Cardiac fibroblast (primary cell): ENCODE results near the gene TRAF2.

ENCODE experiments used
- DNase-seq, 2 donors: peaks; one replicate each; pipeline versions ENCODE4 v3.0.0 to v3.0.0-alpha.2; 2010; ENCODE audit warnings: low read depth in 2 of 2
- H3K4me3 ChIP-seq, 2 donors: replicated peaks in 1 of 2; 1 replicate in 1 of 2; 2 replicates in 1 of 2; pipeline ENCODE4 v1.5.1; 2011; ENCODE audit warnings: low read depth in 2 of 2, low read length in 2 of 2, mild to moderate bottlenecking in 2 of 2, moderate library complexity in 1 of 2
- CTCF ChIP-seq: IDR thresholded peaks from one replicate; pipeline ENCODE4 v1.5.1; 2011; ENCODE audit warnings: low read depth, mild to moderate bottlenecking, low read length, inconsistent platforms

Gene TRAF2

GRCh38 chr9:136902259-136902821, 16.0 kb downstream of the TRAF2 start:
- no peak for TF ChIP-seq CTCF

GRCh38 chr9:136903041-136903554, 16.8 kb downstream of the TRAF2 start:
- H3K4me3 ChIP-seq = no peak overlapping the region
- no peak for TF ChIP-seq CTCF
- peak in 1 of 2 donors; percentile 44 for DNase-seq

More at GRCh38 chr9:136902259-136902821, 16.0 kb downstream of the TRAF2 start:
- DNase-seq = peak; percentile 16 to 86
- H3K4me3 ChIP-seq = no peak overlapping the region

- DNase-seq = no peak
- no peak for TF ChIP-seq CTCF
- H3K4me3 ChIP-seq = no peak overlapping the region
Observed at GRCh38 chr9:136906266-136906665, 19.9 kb downstream of the TRAF2 start.

GRCh38 chr9:136907011-136907914, 20.9 kb downstream of the TRAF2 start:
- H3K4me3 ChIP-seq = no peak overlapping the region
- no peak for TF ChIP-seq CTCF
- DNase-seq = no peak

GRCh38 chr9:136910197-136910900, 24.0 kb downstream of the TRAF2 start:
- DNase-seq = no peak

More at GRCh38 chr9:136910197-136910900, 24.0 kb downstream of the TRAF2 start:
- no peak overlapping the region for H3K4me3 ChIP-seq
- TF ChIP-seq CTCF = no peak
